ENCODE data around the gene KRTAP5-4. TPM values are rescaled to one million over a fixed set of nuclear protein-coding genes. Genes with fewer than 3 reads are reported as not detected.

Gene KRTAP5-4
- total RNA-seq, 1 donor from 2014 or later = not detected

GRCh38 chr11:1660111-1660867 is 38.4 kb upstream of the KRTAP5-4 start:
- intact Hi-C loops (cut with DNase I) = no loop called here
- TF ChIP-seq POLR2A (IDR thresholded peaks at IDR 0.05) (no peak), POLR2AphosphoS5 (IDR thresholded peaks at IDR 0.05; ENCODE audit: insufficient read depth in 1 of 2, low read depth in 1 of 2) (no peak), CTCF (IDR thresholded peaks at IDR 0.05) (no peak)
- Histone ChIP-seq H3K4me1 (no peaks in the 10 kb centered on the region), H3K9me3 (no peaks in the 10 kb centered on the region), H3K27ac (no peak overlapping the region), H3K27me3 (no peaks in the 10 kb centered on the region), H3K36me3 (no peaks in the 10 kb centered on the region), H3K4me3 (no peak overlapping the region)
- DNase-seq (ENCODE audit: extremely low spot score in 2 of 2) = no peak

GRCh38 chr11:1659506-1659905 is 37.6 kb upstream of the KRTAP5-4 start:
- H3K9me3 ChIP-seq = no peaks in the 10 kb centered on the region
- no peaks in the 10 kb centered on the region for H3K36me3 ChIP-seq
- no peak overlapping the region for H3K27ac ChIP-seq
- DNase-seq (ENCODE audit: extremely low spot score in 2 of 2) = no peak
- intact Hi-C loops (cut with DNase I) = loop anchor here (10.0 kb wide), 1 partner anchor 495 kb away; no protein-coding TSS in a partner anchor
- H3K27me3 ChIP-seq = no peaks in the 10 kb centered on the region
- no peaks in the 10 kb centered on the region for H3K4me1 ChIP-seq
- no peak overlapping the region for H3K4me3 ChIP-seq
- no peak for TF ChIP-seq POLR2AphosphoS5 (IDR thresholded peaks at IDR 0.05; ENCODE audit: insufficient read depth in 1 of 2, low read depth in 1 of 2)
- TF ChIP-seq POLR2A (IDR thresholded peaks at IDR 0.05) = no peak
- TF ChIP-seq CTCF (IDR thresholded peaks at IDR 0.05) = no peak

GRCh38 chr11:1656670-1657069 is 34.7 kb upstream of the KRTAP5-4 start:
- no peaks in the 10 kb centered on the region for H3K27me3 ChIP-seq

GRCh38 chr11:1656061-1656441 is 34.1 kb upstream of the KRTAP5-4 start:
- Histone ChIP-seq H3K4me3 (no peak overlapping the region), H3K27me3 (no peaks in the 10 kb centered on the region), H3K4me1 (peaks cover 9% of the 10 kb centered on the region), H3K9me3 (no peaks in the 10 kb centered on the region), H3K36me3 (no peaks in the 10 kb centered on the region), H3K27ac (no peak overlapping the region)
- intact Hi-C loops (cut with DNase I) = loop anchor here (10.0 kb wide), 1 partner anchor 499 kb away; no protein-coding TSS in a partner anchor
- no peak for DNase-seq (ENCODE audit: extremely low spot score in 2 of 2)
- TF ChIP-seq POLR2AphosphoS5 (IDR thresholded peaks at IDR 0.05; ENCODE audit: insufficient read depth in 1 of 2, low read depth in 1 of 2) (no peak), POLR2A (IDR thresholded peaks at IDR 0.05) (no peak), CTCF (IDR thresholded peaks at IDR 0.05) (no peak)

More at GRCh38 chr11:1656670-1657069, 34.7 kb upstream of the KRTAP5-4 start:
- TF ChIP-seq POLR2A (IDR thresholded peaks at IDR 0.05) (no peak), CTCF (IDR thresholded peaks at IDR 0.05) (no peak)
- Histone ChIP-seq H3K4me1 (peaks cover 9% of the 10 kb centered on the region), H3K4me3 (no peak overlapping the region), H3K36me3 (no peaks in the 10 kb centered on the region), H3K9me3 (no peaks in the 10 kb centered on the region), H3K27ac (no peak overlapping the region)
- intact Hi-C loops (cut with DNase I) = loop anchor here (10.0 kb wide), 1 partner anchor 498 kb away; no protein-coding TSS in a partner anchor
- no peak for DNase-seq (ENCODE audit: extremely low spot score in 2 of 2)
